Fibroblast of pulmonary artery (primary cell): ENCODE measurements around the gene COQ10A.

ENCODE experiments used
- DNase-seq: peaks from one replicate; pipeline ENCODE4 v3.0.0-alpha.2; 2010; ENCODE audit warnings: low read depth
- H3K4me3 ChIP-seq: replicated peaks from 2 replicates; pipeline ENCODE4 v1.5.1; 2011; ENCODE audit warnings: low read depth, mild to moderate bottlenecking, control low read depth, low read length, moderate library complexity
- TF ChIP-seq, protein P1 (sequence below): IDR thresholded peaks from 2 replicates; pipeline ENCODE4 v1.5.1; 2011; ENCODE audit warnings: mild to moderate bottlenecking, control low read depth, low read length, inconsistent platforms; ENCODE audit errors: missing control alignments

The COQ10A gene

DNA sequence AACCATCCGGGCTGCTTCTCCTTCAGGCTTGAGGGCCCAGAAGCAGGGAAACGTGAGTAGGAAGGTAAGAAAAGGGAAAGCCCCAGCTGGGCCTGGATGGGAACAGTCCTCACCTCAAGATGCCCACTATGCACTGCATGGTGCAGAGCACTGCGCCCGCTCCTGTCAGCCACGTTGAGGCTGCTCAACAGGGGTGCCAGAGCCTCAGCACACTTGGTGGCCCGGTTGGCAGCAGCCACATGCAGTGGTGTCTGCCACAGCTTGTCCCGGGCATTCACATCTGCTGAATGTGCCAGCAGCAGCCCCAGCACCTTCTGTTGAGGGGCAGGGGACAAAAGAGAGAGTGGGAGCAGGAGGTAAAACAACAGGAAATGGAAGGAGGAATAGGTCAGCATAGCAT, 11.1 kb upstream of the COQ10A start:
- TF ChIP-seq, protein P1, sequence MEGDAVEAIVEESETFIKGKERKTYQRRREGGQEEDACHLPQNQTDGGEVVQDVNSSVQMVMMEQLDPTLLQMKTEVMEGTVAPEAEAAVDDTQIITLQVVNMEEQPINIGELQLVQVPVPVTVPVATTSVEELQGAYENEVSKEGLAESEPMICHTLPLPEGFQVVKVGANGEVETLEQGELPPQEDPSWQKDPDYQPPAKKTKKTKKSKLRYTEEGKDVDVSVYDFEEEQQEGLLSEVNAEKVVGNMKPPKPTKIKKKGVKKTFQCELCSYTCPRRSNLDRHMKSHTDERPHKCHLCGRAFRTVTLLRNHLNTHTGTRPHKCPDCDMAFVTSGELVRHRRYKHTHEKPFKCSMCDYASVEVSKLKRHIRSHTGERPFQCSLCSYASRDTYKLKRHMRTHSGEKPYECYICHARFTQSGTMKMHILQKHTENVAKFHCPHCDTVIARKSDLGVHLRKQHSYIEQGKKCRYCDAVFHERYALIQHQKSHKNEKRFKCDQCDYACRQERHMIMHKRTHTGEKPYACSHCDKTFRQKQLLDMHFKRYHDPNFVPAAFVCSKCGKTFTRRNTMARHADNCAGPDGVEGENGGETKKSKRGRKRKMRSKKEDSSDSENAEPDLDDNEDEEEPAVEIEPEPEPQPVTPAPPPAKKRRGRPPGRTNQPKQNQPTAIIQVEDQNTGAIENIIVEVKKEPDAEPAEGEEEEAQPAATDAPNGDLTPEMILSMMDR, result no peak
- H3K4me3 ChIP-seq, result no peak overlapping the region
- DNase-seq, result no peak

GRCh38 chr12:56256326-56256960, 10.3 kb upstream of the COQ10A start:
- H3K4me3 ChIP-seq, result peak overlapping the region; percentile 89
- TF ChIP-seq, protein P1, result peak; percentile 21
- peak; percentile 33 for DNase-seq

GRCh38 chr12:56257071-56257470, 9.7 kb upstream of the COQ10A start:
- DNase-seq, result no peak
- TF ChIP-seq, protein P1, result no peak
- H3K4me3 ChIP-seq, result peak overlapping the region; percentile 89

- DNase-seq, result no peak
- TF ChIP-seq, protein P1, result peak; percentile 4
- H3K4me3 ChIP-seq, result peak overlapping the region; percentile 89
Observed at GRCh38 chr12:56257491-56258067, 9.2 kb upstream of the COQ10A start.

DNA sequence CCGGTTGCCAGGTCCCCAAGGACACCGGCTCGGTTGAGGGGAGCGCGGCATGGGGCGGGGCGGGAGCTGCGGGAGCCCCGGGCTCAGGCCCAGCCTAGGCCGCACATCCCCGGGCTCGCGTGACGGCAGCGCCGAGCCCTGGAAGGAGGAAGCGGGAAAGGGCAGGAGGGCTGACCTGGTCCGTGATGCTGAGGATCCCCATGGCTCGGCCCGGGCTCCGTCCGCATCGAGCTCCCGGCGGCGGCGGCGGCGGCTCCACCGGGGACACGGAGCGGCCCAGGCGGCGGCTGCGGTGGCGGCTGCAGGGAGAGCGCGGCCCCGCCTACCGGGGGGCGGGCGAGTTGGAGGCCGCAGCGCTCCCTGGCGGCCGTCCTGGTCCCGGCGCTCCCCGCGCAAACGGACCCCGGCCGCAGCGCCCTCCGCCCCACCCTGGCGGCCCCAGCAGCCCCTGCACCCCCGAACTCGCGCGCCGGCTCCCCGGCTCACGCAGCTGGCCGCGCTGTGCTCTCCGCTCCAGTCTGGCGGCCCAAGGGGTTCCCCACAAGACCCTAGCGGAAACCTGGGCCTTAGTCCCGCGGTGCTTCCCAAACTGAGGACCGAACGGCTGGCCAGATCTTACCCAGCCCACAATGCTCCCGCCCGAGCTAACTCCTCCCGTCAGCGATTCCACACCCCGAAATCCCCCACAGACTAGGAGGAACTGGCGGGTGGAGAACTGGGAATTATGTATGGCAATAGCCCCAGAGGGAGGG, 8.5 kb upstream of the COQ10A start, which contains the start of gene ANKRD52:
TSS of gene ANKRD52 (minus strand) at position 317 of the 752 bp plus-strand sequence. CDS start at position 202, 115 bp downstream.
- H3K4me3 ChIP-seq, result peak within 1 kb of the TSS; percentile 89
- TF ChIP-seq, protein P1, result peak; percentile 18
- peak; percentile 70 for DNase-seq

GRCh38 chr12:56258820-56259183, 7.9 kb upstream of the COQ10A start:
- TF ChIP-seq, protein P1, result no peak
- peak overlapping the region; percentile 66 for H3K4me3 ChIP-seq
- no peak for DNase-seq
